IPS DF 6.9 (cell line): ENCODE data around the gene C5orf63.
"Not testable (repeated sequence)": the region's sequence is repeated elsewhere in the genome, so short reads cannot be mapped to it uniquely, and the experiment has no call there.

Experiments
- DNase-seq: peaks from one replicate; pipeline ENCODE4 v3.0.0-alpha.2; 2013; ENCODE audit warnings: low read depth, low spot score
- H3K27ac ChIP-seq: one replicate; pipeline ENCODE4 v1.5.1; 2013; ENCODE audit warnings: low read length, control low read depth
- H3K27me3 ChIP-seq: 2 replicates; pipeline ENCODE4 v1.6.1; 2013; ENCODE audit warnings: mild to moderate bottlenecking, low read length; ENCODE audit not compliant: control insufficient read depth, insufficient read depth
- H3K36me3 ChIP-seq: 2 replicates; pipeline ENCODE4 v1.6.1; 2013; ENCODE audit warnings: low read length; ENCODE audit not compliant: control insufficient read depth, insufficient read depth
- H3K4me1 ChIP-seq: 2 replicates; pipeline ENCODE4 v1.6.1; 2013; ENCODE audit warnings: low read length; ENCODE audit not compliant: control insufficient read depth, insufficient read depth
- H3K4me3 ChIP-seq: 2 replicates; pipeline ENCODE4 v1.5.1; 2013; ENCODE audit warnings: mild to moderate bottlenecking, low read length
- H3K9me3 ChIP-seq: 2 replicates; pipeline ENCODE4 v1.6.1; 2013; ENCODE audit warnings: low read length, inconsistent platforms; ENCODE audit not compliant: control insufficient read depth, insufficient read depth
- WGBS: extraction: QIAGEN DNeasy Blood & Tissue Kit; methylation state at CpG from one replicate; pipeline ENCODE4 v1.1.7; 2013; ENCODE audit warnings: mixed read lengths, missing lambda C conversion rate; ENCODE audit not compliant: insufficient read length, insufficient coverage; 5-methylcytosine and 5-hydroxymethylcytosine counted together

The C5orf63 gene

GRCh38 chr5:127072861-127073846 is at the start of gene C5orf63:
C5orf63 (minus strand) TSS chr5:127073502; CDS start chr5:127058995, 14,507 bp downstream.
- Histone ChIP-seq H3K4me3 (no peak within 1 kb of the TSS), H3K36me3 (no peaks in the 10 kb centered on the region), H3K27me3 (no peaks in the 10 kb centered on the region), H3K4me1 (peaks cover 5% of the 10 kb centered on the region), H3K27ac (no peak within 1 kb of the TSS), H3K9me3 (no peaks in the 10 kb centered on the region)
- no CpG with 5 or more reads among the region's 56 CpGs for WGBS
- DNase-seq: no peak

- no peaks in the 10 kb centered on the region for H3K27me3 ChIP-seq
- H3K27ac ChIP-seq: no peak overlapping the region
- H3K4me3 ChIP-seq: no peak overlapping the region
- H3K9me3 ChIP-seq: no peaks in the 10 kb centered on the region
- DNase-seq: no peak
- WGBS: no CpG with 5 or more reads among the region's 3 CpGs
- H3K36me3 ChIP-seq: no peaks in the 10 kb centered on the region
- no peaks in the 10 kb centered on the region for H3K4me1 ChIP-seq
Measured at GRCh38 chr5:127112347-127112864, 39.1 kb upstream of the C5orf63 start.

GRCh38 chr5:127111112-127111511 is 37.8 kb upstream of the C5orf63 start:
- Histone ChIP-seq H3K4me1 (no peaks in the 10 kb centered on the region), H3K36me3 (no peaks in the 10 kb centered on the region), H3K27me3 (no peaks in the 10 kb centered on the region), H3K9me3 (no peaks in the 10 kb centered on the region), H3K27ac (no peak overlapping the region), H3K4me3 (no peak overlapping the region)
- DNase-seq: no peak
- WGBS: no CpG with 5 or more reads among the region's 2 CpGs

GRCh38 chr5:127108624-127109260 is 35.4 kb upstream of the C5orf63 start:
- H3K36me3 ChIP-seq, H3K4me1 ChIP-seq, DNase-seq, H3K27me3 ChIP-seq, H3K4me3 ChIP-seq, H3K27ac ChIP-seq, H3K9me3 ChIP-seq: not testable (repeated sequence)
- no CpG with 5 or more reads among the region's 9 CpGs for WGBS

GRCh38 chr5:127101935-127102334 is 28.6 kb upstream of the C5orf63 start:
- H3K36me3 ChIP-seq: no peaks in the 10 kb centered on the region
- H3K27me3 ChIP-seq: no peaks in the 10 kb centered on the region
- no peak overlapping the region for H3K27ac ChIP-seq
- H3K9me3 ChIP-seq: no peaks in the 10 kb centered on the region
- peaks cover 2% of the 10 kb centered on the region; the same call in 1 of the 2 replicates for H3K4me1 ChIP-seq
- H3K4me3 ChIP-seq: no peak overlapping the region
- DNase-seq: no peak

GRCh38 chr5:127101533-127101932 is 28.2 kb upstream of the C5orf63 start:
- H3K27ac ChIP-seq: no peak overlapping the region
- WGBS: no CpG with 5 or more reads among the region's 2 CpGs

GRCh38 chr5:127098241-127098640 is 24.9 kb upstream of the C5orf63 start:
- no CpG with 5 or more reads among the region's 3 CpGs for WGBS
- DNase-seq: no peak
- Histone ChIP-seq H3K4me3 (no peak overlapping the region), H3K9me3 (no peaks in the 10 kb centered on the region), H3K27me3 (no peaks in the 10 kb centered on the region), H3K4me1 (peaks cover 6% of the 10 kb centered on the region; the same call in 1 of the 2 replicates), H3K27ac (no peak overlapping the region), H3K36me3 (no peaks in the 10 kb centered on the region)

More at GRCh38 chr5:127101533-127101932, 28.2 kb upstream of the C5orf63 start:
- Histone ChIP-seq H3K4me1 (peaks cover 2% of the 10 kb centered on the region; the same call in 1 of the 2 replicates), H3K27me3 (no peaks in the 10 kb centered on the region), H3K4me3 (no peak overlapping the region), H3K36me3 (no peaks in the 10 kb centered on the region), H3K9me3 (no peaks in the 10 kb centered on the region)
- DNase-seq: no peak

GRCh38 chr5:127097278-127097677 is 24.0 kb upstream of the C5orf63 start:
- no CpG with 5 or more reads among the region's 3 CpGs for WGBS
- H3K27me3 ChIP-seq: 0 out of 2 replicates have a peak, but pooled peaks cover 1% of the 10 kb centered on the region
- H3K4me3 ChIP-seq: no peak overlapping the region
- no peak for DNase-seq
- H3K4me1 ChIP-seq: peaks cover 6% of the 10 kb centered on the region; the same call in 1 of the 2 replicates
- H3K27ac ChIP-seq: no peak overlapping the region
- no peaks in the 10 kb centered on the region for H3K36me3 ChIP-seq
- no peaks in the 10 kb centered on the region for H3K9me3 ChIP-seq

- Histone ChIP-seq H3K27ac (no peak overlapping the region), H3K4me1 (peaks cover 6% of the 10 kb centered on the region; the same call in 1 of the 2 replicates), H3K4me3 (no peak overlapping the region), H3K27me3 (0 out of 2 replicates have a peak, but pooled peaks cover 1% of the 10 kb centered on the region), H3K36me3 (no peaks in the 10 kb centered on the region), H3K9me3 (no peaks in the 10 kb centered on the region)
- no peak for DNase-seq
- WGBS: no CpG with 5 or more reads among the region's 9 CpGs
Measured at GRCh38 chr5:127096328-127096993, 23.2 kb upstream of the C5orf63 start.
